LNCAP (cell line): ENCODE measurements around the gene GALNT9.

Experiments
- TF ChIP-seq, protein P1 (sequence below): fragments of 450-650 bp; IDR thresholded peaks from 2 replicates; pipeline ENCODE4 v1.5.1; 2017; ENCODE audit warnings: mild to moderate bottlenecking

GALNT9 gene

DNA sequence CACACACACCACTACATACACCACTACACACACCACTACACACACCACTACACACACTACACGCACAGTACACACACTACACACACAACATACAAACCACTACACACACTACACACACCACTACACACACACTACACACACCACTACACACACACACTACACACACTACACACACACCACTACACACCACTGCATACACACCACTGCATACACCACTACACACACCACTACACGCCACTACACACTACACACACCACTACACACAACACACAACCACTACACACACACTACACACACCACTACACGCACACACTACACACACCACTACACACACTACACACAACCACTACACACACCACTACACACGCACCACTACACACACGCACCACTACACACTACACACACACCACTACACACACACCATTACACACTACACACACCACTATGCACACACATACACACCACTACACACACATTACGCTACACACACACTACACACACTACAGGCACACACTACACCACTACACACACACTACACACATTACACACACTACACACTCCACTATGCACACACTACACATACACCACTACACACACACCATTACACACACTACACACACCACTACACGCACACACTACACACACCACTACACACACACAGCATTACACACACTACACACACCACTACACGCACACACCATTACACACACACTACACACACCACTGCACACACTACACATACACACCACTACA, 172.6 kb downstream of the GALNT9 start:
- TF ChIP-seq, protein P1, sequence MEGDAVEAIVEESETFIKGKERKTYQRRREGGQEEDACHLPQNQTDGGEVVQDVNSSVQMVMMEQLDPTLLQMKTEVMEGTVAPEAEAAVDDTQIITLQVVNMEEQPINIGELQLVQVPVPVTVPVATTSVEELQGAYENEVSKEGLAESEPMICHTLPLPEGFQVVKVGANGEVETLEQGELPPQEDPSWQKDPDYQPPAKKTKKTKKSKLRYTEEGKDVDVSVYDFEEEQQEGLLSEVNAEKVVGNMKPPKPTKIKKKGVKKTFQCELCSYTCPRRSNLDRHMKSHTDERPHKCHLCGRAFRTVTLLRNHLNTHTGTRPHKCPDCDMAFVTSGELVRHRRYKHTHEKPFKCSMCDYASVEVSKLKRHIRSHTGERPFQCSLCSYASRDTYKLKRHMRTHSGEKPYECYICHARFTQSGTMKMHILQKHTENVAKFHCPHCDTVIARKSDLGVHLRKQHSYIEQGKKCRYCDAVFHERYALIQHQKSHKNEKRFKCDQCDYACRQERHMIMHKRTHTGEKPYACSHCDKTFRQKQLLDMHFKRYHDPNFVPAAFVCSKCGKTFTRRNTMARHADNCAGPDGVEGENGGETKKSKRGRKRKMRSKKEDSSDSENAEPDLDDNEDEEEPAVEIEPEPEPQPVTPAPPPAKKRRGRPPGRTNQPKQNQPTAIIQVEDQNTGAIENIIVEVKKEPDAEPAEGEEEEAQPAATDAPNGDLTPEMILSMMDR = no peak

DNA sequence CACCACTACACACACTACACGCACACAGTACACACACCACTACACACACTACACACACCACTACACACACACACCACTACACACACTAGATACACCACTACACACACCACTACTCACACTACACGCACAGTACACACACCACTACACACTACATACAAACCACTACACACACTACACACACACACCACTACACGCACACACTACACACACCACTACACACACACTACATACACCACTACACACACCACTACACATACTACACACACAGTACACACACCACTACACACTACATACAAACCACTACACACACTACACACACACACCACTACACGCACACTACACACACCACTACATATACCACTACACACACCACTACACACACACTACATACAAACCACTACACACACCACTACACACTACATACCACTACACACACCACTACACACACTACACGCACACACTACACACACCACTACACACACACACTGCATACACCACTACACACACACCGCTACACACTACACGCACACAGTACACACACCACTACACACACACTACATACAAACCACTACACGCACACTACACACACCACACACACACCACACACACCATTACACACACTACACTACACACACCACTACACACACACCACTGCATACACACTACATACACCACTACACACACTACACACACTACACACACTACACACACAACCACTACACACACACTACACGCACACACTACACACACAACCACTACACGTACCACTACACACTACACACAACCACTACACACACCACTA, 173.4 kb downstream of the GALNT9 start:
- TF ChIP-seq, protein P1 = no peak

DNA sequence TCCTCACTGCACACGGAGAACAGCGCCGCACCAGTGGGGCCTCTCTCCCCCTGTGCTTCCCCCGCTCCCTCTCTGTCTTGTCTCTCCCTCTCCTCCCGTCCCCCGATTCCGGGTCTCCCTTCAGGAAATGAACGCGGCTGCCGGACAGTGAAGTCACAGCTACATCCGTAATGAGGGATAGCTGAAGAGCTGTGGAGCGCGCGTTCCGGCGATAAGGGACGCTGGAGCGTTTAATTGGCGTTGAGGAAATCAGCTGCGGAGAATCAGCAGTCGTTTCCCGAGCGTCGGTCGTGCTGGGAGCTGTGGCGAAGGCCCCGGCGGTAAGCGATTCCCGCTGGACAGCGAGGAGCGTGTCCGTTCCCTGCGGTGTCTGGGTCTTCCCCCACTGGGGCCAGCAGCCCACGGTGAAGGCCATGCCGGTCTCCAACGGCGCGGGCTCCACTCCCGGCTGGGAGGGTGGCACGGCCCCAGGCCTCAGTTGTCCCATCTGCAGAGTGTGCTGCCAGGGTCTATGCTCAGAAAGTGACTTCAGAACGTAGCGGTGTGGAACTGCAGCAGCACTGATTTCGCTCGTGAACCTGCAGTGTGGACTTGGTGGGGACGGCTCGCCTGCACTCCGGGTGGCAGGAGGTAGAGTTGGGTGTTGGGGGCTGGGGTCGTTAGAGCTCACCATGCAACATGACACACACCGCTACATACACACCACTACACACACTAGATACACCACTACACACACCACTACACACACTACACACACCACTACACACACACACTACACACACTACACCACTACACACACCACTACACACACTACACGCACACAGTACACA, 174.2 kb downstream of the GALNT9 start:
- TF ChIP-seq, protein P1 = no peak

DNA sequence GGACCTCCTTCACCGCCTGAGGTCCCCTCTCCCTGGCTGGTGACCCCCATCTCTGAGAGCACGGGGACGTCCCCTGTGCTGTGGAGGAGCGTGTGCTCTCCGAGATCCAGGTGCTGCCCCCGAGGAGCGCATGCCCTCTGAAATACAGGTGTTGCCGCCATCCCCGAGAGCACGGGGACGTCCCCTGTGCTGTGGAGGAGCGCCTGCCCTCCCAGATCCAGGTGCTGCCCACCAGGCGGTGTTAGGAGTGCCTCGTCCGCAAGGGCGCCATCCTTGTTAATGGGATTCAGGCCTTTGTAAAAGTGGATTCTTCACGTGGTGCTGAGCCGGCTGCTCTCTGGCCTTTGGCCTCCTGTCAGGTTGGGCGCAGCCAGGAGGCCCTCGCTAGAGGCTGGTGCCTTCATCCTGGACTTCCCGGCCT, 175.0 kb downstream of the GALNT9 start:
- TF ChIP-seq, protein P1 = no peak

DNA sequence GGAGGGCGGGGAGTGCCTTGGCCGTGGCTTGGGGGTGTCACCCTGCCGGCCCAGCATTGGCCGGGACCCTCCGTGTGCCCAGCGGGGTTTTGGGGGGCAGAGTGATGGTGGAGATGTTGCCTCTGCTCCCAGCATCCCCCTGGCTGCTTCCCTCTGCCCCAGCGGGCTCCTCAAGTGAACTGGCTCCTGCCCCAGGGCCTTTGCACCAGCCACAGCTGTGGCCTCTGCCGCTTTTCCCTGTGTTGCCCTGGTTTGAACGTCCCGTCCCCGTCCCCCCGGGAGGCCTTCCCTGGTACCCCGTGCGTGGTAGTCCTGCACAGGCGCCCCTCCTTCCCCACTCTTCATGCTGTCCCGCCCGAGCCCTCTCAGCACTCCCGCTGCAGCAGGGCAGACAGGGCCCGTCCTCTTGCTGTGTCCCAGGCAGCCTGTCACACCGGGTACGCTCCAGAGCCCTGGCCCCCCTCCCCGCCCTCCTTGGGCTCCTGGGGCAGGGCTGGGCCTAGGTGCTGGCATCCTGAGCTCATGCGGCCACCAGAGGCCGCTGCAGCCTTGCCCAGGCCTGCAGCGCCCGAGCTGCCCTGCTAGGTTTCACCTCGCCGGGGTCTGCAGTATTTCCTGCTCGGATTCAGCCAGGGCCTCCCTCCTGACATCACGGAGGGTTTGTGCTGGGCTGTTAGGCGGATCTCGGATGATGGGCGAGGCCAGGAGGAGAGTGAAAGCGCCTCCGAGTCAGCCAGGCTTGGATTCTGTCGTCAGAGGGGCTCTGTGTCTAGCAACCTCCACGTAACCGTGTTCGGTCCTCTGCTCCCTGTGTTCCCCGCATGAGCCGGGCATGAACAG, 175.7 kb downstream of the GALNT9 start:
- TF ChIP-seq, protein P1 = peak; percentile 97

DNA sequence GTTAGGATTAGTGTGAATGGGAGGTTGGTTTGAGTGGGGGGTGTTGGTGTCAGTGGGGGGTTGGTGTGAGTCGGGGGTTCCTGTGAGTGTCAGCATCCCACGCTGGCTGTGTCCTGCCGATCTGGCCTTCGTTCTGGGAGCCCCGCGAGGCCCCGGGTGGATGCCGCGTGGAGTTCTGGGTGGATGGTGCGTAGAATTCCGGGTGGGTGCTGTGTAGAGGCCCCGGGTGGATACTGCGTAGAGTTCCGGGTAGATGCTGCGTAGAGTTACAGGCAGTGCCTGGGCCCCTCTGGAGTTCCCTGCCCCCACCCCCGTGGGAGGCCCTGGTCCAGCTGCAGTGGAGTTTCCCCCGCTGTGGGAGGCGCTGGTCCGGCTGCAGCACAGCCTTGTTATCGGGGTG, 176.4 kb downstream of the GALNT9 start:
- TF ChIP-seq, protein P1 = no peak

DNA sequence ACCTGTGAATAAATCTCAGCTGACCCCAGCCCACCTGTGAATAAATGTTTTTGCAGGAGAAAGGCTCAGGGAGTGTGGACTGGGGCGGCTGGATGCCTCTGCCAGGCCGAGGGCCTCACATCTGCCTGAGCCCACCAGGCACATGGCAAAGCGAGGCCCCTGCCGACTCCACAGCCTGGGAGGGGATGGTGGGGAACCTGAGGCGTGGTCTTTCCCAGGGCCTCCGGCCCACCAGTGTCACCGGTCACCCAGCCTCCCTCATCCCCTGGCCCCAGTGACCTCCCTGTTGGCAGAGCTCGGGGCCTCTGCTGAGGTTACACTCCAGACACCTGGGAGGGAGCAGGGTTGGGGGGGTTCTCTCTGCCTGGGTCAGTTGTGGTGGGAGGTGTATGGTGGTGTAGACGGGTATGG, 177.0 kb downstream of the GALNT9 start:
- TF ChIP-seq, protein P1 = no peak
